Epithelial cell of proximal tubule (primary cell): ENCODE data around the gene AOPEP. TPM values are rescaled to one million over a fixed set of nuclear protein-coding genes. Genes with fewer than 3 reads are reported as not detected.

Source experiments
- DNase-seq: peaks from one replicate; pipeline ENCODE4 v3.0.0-alpha.2; 2011; ENCODE audit warnings: low read depth
- H3K4me3 ChIP-seq: 2 replicates; pipeline ENCODE4 v1.5.1; 2011; ENCODE audit warnings: low read depth, mild to moderate bottlenecking, low read length
- total RNA-seq: library from RNA; depleted of rRNA; stranded (reverse); fragments of >200 nt; gene quantifications from 2 replicates; pipeline ENCODE4 v1.2.3, GENCODE V29; 2015
- TF ChIP-seq, protein P1 (sequence below): conservative IDR thresholded peaks from 2 replicates; pipeline ENCODE4 v1.5.1; 2012; ENCODE audit warnings: low read depth, mild to moderate bottlenecking, low read length

Gene AOPEP
- total RNA-seq, 1 donor from 2014 or later: 27.0 TPM

GRCh38 chr9:95003689-95004410 lies 277.4 kb downstream of the AOPEP start:
- DNase-seq: no peak
- TF ChIP-seq, protein P1, sequence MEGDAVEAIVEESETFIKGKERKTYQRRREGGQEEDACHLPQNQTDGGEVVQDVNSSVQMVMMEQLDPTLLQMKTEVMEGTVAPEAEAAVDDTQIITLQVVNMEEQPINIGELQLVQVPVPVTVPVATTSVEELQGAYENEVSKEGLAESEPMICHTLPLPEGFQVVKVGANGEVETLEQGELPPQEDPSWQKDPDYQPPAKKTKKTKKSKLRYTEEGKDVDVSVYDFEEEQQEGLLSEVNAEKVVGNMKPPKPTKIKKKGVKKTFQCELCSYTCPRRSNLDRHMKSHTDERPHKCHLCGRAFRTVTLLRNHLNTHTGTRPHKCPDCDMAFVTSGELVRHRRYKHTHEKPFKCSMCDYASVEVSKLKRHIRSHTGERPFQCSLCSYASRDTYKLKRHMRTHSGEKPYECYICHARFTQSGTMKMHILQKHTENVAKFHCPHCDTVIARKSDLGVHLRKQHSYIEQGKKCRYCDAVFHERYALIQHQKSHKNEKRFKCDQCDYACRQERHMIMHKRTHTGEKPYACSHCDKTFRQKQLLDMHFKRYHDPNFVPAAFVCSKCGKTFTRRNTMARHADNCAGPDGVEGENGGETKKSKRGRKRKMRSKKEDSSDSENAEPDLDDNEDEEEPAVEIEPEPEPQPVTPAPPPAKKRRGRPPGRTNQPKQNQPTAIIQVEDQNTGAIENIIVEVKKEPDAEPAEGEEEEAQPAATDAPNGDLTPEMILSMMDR: peak; percentile 31

DNA sequence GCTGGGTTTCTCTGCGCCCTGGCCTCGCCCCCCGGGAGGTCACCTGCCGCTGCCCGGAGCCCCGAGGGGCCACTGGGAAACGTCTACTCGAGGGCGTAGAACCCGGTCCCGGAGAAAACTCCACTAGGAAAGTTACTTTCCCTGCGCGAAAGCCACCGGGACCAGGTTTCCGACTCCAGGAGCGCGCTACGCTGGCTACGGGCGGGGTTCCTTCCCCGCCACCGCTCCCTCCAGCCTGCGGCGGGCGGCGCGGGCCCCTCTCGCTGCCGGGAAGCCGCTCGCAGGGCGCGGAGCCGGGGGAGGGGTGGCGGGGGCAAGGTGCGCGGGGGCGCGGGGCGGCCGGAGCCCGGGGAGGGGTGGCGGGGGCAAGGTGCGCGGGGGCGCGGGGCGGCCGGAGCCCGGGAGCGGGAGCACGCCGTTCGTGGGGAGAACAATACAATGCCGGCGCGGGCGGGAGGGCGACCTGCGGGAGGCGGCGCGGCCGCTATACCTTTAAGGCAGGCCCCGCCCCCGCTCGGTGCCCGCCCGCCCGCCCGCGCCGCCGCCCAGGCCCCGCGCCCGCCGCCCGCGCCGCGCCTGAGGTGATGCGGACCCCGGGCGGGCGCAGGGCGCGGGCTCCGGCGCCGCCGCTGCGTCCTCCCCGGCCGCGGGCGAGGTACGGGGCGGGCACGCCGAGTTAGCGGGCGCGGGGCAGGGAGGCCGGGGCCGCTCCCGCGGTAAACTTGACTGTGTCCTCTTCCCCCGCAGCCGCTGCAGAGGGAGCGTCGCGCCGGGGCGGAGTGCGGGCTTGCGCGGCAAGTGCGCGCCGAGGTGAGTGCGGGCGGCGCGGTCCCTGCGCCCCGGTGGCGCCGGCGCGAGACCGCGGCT lies 278.1 kb downstream of the AOPEP start:
- no peak for DNase-seq

More at GRCh38 chr9:95003689-95004410, 277.4 kb downstream of the AOPEP start:
- H3K4me3 ChIP-seq: peak overlapping the region; percentile 78

DNA sequence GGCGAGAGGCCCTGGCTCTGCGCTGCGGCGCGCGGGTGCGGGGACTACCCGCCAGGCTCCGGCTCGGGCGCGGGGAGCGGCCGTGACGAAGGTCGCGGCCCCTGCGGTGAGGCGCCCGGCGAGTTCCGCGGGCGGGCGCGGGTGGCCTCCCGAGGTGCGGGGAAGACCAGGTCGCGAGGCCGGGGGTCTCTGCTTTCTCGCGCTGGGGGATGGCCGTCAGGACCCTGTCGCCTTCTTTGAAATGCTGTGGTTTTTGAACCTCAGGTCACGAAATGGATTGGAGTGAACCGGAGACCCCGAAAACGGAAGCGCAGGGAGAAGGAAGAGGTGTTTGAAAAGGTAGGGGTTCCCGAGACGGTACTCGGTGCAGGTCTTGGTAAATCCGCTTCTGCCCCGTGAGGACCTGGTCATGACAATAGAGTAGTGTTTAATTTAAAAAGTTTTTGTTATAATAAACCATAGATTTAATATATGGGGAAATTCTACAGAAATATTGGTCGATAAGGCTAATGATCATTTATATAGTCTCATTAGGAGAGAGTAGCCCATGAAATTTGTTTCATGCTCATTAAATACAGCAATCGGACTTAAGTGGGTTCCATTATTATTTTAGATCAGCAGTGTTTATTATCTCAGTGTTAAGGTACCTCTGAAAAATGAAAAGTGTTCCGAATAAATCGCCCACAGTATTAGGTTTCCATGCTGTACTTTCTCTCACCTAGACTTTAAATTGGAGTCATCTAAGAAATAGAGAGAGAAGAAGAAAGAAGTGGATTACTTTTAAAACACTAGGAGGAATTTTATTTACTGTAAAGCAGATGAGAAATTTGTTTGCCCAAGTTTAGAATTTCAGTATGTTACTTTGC lies 279.0 kb downstream of the AOPEP start:
- DNase-seq: no peak
- H3K4me3 ChIP-seq: peak overlapping the region; percentile 77
- TF ChIP-seq, protein P1: no peak

More for the DNA sequence above, 278.1 kb downstream of the AOPEP start:
- TF ChIP-seq, protein P1: no peak
- peak overlapping the region; percentile 78 for H3K4me3 ChIP-seq

DNA sequence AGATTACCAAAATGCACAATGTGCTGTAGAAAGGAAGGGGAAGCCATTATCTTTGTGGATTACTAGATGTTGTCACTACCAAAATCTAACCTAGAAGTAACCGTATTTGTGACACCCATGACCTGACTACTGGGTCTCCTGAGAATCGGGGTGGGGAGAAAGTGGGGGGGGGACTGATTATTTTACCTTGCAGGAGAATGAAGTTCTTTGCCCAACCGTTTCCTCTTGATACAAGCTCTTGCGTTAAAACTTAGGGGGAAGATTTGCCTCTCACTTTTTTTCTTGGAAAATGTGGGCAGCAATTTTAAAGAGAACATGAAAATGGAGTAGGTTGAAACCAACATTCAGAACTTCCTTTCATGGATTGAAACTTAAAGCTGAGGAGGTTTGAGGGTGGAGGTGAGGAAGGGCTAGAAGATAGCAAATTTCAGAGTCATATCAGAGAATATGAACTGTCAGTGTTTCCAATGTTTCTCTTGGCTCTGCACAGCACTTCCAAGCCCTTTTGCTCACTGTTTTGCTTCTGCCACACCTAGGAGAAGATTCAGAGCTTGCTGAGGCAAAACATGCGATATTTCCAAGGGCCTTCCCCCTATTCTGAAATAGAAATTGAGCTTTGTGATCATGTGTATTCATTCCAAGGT lies 280.8 kb downstream of the AOPEP start:
- TF ChIP-seq, protein P1: no peak
- no peak for DNase-seq

DNA sequence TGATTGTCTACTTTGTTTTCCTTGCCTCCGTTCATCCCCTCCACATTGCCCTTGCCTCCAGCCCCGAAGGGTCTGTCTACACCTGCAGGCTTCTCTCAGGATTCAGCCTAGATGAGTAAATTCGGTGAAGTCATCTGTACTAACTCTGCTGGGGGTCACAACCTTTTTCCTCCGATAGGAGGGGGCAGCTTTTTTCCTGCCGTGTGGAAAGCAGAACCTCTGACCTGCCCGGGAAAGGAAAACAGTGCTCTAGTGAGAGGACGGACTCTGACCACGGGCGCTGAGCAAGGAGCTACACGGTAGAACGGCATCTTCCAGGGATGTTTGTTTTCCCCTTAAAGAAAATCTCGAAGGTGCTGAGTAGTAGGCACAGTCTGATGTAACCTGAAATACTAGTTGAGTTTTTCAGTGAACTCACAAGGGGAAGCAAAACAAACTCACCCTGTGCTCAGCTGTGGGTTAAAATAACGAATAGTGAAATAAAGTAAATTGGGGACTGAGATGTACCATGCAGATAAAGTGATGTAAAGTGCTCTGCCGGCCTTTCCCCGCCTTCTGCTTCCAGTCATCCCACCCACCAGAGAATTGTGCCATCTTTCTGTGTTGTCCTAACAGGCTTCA lies 281.8 kb downstream of the AOPEP start:
- DNase-seq: no peak
- TF ChIP-seq, protein P1: no peak
- H3K4me3 ChIP-seq: peak overlapping the region; percentile 77

More for the DNA sequence above, 280.8 kb downstream of the AOPEP start:
- peak overlapping the region; percentile 77 for H3K4me3 ChIP-seq

GRCh38 chr9:95009459-95009858 lies 283.0 kb downstream of the AOPEP start:
- DNase-seq: peak; percentile 89
- TF ChIP-seq, protein P1: no peak
- no peak overlapping the region for H3K4me3 ChIP-seq
